PC-3 (cell line): ENCODE results near the gene KRTAP10-5. TPM values are rescaled to one million over a fixed set of nuclear protein-coding genes. Genes with fewer than 3 reads are reported as not detected.

Source experiments
- ATAC-seq: fragments of 200-7000 bp; cut with Tn5 transposase; 2 replicates; pipeline ENCODE4 v1.9.1; 2020; ENCODE audit warnings: mild to moderate bottlenecking, moderate library complexity
- BruUV-seq: library from RNA; stranded (reverse); fragments of 400-500 nt; replicated peaks from 2 replicates; lab custom pipeline; 2021; lab: Mats Ljungman, UMichigan
- CTCF ChIA-PET: fragments of 300-600 bp; sonication (Branson Sonifier 250); formaldehyde crosslinking; loops from one replicate; lab custom pipeline; 2022; ENCODE audit warnings: antibody characterized with exemption; lab: Charles Lee
- POLR2A ChIA-PET: fragments of 300-600 bp; sonication (Branson Sonifier 250); formaldehyde crosslinking; loops from one replicate; lab custom pipeline; 2022; ENCODE audit warnings: antibody characterized with exemption; ENCODE audit not compliant: unreplicated experiment; lab: Charles Lee
- DNase-seq: peaks from one replicate; pipeline ENCODE4 v3.0.0-alpha.2; 2015
- H2AFZ ChIP-seq: fragments of 300-600 bp; sonication (generic); 2 replicates; pipeline ENCODE4 v1.6.0; 2016; ENCODE audit warnings: antibody characterized with exemption, low read length
- H3F3A ChIP-seq: fragments of 300-600 bp; sonication (generic); one replicate; pipeline ENCODE4 v1.6.0; 2017; ENCODE audit warnings: antibody characterized with exemption, low read length, control low read depth, mild to moderate bottlenecking; ENCODE audit not compliant: unreplicated experiment
- H3K27ac ChIP-seq: fragments of 300-600 bp; sonication (generic); 2 replicates; pipeline ENCODE4 v1.5.1; 2016; ENCODE audit warnings: mild to moderate bottlenecking, low read length
- H3K27me3 ChIP-seq: fragments of 300-600 bp; sonication (generic); 2 replicates; pipeline ENCODE4 v1.6.1; 2016; ENCODE audit warnings: low read length, mixed read lengths
- H3K36me3 ChIP-seq: fragments of 300-600 bp; sonication (generic); 2 replicates; pipeline ENCODE4 v1.6.1; 2016; ENCODE audit warnings: low read depth, mixed run types, low read length, mixed read lengths
- H3K4me1 ChIP-seq: fragments of 300-600 bp; sonication (generic); 2 replicates; pipeline ENCODE4 v1.5.1; 2016; ENCODE audit warnings: low read length; ENCODE audit not compliant: insufficient read depth
- H3K4me2 ChIP-seq: fragments of 300-600 bp; sonication (generic); 2 replicates; pipeline ENCODE4 v1.6.0; 2016; ENCODE audit warnings: low read length
- H3K4me3 ChIP-seq: fragments of 300-600 bp; sonication (generic); 2 replicates; pipeline ENCODE4 v1.5.1; 2016; ENCODE audit warnings: mild to moderate bottlenecking, low read length, mixed read lengths
- H3K79me2 ChIP-seq: fragments of 300-600 bp; sonication (generic); 2 replicates; pipeline ENCODE4 v1.6.1; 2017; ENCODE audit warnings: low read length, mixed read lengths
- H3K9ac ChIP-seq: fragments of 300-600 bp; sonication (generic); 2 replicates; pipeline ENCODE4 v1.6.0; 2016; ENCODE audit warnings: mild to moderate bottlenecking, low read length
- H3K9me2 ChIP-seq: fragments of 300-600 bp; sonication (generic); replicated peaks from 2 replicates; pipeline ENCODE4 v1.6.1; 2016; ENCODE audit warnings: mixed run types, low read length, mixed read lengths
- H3K9me3 ChIP-seq: fragments of 300-600 bp; sonication (generic); 2 replicates; pipeline ENCODE4 v1.6.1; 2016; ENCODE audit warnings: low read length, mixed read lengths
- H4K20me1 ChIP-seq: fragments of 300-600 bp; sonication (generic); 2 replicates; pipeline ENCODE4 v1.6.1; 2016; ENCODE audit warnings: low read length, mixed read lengths
- EZH2 ChIP-seq: fragments of 300-600 bp; sonication (generic); IDR thresholded peaks from one replicate; pipeline ENCODE4 v1.6.1; 2017; ENCODE audit warnings: antibody characterized with exemption, mild to moderate bottlenecking, low read length; ENCODE audit not compliant: unreplicated experiment
- EZH2phosphoT487 ChIP-seq: fragments of 300-600 bp; sonication (generic); IDR thresholded peaks from 2 replicates; pipeline ENCODE4 v1.6.1; 2018; ENCODE audit warnings: mild to moderate bottlenecking, antibody characterized with exemption, low read length, borderline replicate concordance
- intact Hi-C: fragments of 100-400 bp; cut with micrococcal nuclease; formaldehyde crosslinking; loops from 2 replicates; pipeline ENCODE4 v1.9.0; 2023
- total RNA-seq: library from RNA; depleted of rRNA; stranded (reverse); fragments of >200 nt; gene quantifications from 2 replicates; pipeline ENCODE4 v1.2.3, GENCODE V29; 2014
- TF ChIP-seq, protein P1 (sequence below): fragments of 300-600 bp; sonication (generic); conservative IDR thresholded peaks from 2 replicates; pipeline ENCODE4 v1.5.1; 2017; ENCODE audit warnings: antibody characterized with exemption, low read depth, mild to moderate bottlenecking, low read length

KRTAP10-5 gene
- total RNA-seq, 1 experiment from 2014 or later, result not detected

DNA sequence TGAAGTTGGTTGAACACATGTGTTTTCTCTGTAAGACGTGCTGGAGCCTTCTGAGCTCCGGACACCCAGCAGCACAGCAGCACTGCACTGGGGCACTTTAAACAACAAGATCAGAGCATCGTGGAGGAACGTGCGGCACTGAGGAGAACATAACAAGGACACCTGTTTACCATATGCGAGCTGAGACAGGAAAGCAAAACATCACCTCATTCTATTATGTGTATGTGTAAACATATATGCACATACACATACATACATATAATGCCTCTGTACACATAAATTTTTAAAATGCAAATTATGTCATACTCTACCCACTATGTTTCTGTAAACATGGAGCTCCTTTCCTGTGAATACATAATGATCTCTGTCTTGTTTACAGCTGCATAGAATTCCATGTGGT is 15.1 kb upstream of the KRTAP10-5 start:
- ChIA-PET POLR2A (no interaction called here), CTCF (no interaction called here)
- H3K36me3 ChIP-seq, result no peaks in the 10 kb centered on the region
- H3K79me2 ChIP-seq, result no peaks in the 10 kb centered on the region
- H4K20me1 ChIP-seq, result no peaks in the 10 kb centered on the region
- no TSS peak for BruUV-seq
- no peak for ATAC-seq
- no peak overlapping the region for H3K9ac ChIP-seq
- no peak overlapping the region for H3K4me3 ChIP-seq
- DNase-seq, result no peak
- H3K9me2 ChIP-seq, result no peaks in the 10 kb centered on the region
- no peak overlapping the region for H3K27ac ChIP-seq
- TF ChIP-seq, protein P1, sequence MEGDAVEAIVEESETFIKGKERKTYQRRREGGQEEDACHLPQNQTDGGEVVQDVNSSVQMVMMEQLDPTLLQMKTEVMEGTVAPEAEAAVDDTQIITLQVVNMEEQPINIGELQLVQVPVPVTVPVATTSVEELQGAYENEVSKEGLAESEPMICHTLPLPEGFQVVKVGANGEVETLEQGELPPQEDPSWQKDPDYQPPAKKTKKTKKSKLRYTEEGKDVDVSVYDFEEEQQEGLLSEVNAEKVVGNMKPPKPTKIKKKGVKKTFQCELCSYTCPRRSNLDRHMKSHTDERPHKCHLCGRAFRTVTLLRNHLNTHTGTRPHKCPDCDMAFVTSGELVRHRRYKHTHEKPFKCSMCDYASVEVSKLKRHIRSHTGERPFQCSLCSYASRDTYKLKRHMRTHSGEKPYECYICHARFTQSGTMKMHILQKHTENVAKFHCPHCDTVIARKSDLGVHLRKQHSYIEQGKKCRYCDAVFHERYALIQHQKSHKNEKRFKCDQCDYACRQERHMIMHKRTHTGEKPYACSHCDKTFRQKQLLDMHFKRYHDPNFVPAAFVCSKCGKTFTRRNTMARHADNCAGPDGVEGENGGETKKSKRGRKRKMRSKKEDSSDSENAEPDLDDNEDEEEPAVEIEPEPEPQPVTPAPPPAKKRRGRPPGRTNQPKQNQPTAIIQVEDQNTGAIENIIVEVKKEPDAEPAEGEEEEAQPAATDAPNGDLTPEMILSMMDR, result no peak
- TF ChIP-seq EZH2, result no peak
- no peak for TF ChIP-seq EZH2phosphoT487
- H3K4me2 ChIP-seq, result no peak overlapping the region
- H2AFZ ChIP-seq, result no peak overlapping the region
- intact Hi-C loops, result no loop called here
- no peaks in the 10 kb centered on the region for H3F3A ChIP-seq
- no peaks in the 10 kb centered on the region for H3K27me3 ChIP-seq
- H3K4me1 ChIP-seq, result peaks cover 12% of the 10 kb centered on the region
- no peaks in the 10 kb centered on the region for H3K9me3 ChIP-seq

DNA sequence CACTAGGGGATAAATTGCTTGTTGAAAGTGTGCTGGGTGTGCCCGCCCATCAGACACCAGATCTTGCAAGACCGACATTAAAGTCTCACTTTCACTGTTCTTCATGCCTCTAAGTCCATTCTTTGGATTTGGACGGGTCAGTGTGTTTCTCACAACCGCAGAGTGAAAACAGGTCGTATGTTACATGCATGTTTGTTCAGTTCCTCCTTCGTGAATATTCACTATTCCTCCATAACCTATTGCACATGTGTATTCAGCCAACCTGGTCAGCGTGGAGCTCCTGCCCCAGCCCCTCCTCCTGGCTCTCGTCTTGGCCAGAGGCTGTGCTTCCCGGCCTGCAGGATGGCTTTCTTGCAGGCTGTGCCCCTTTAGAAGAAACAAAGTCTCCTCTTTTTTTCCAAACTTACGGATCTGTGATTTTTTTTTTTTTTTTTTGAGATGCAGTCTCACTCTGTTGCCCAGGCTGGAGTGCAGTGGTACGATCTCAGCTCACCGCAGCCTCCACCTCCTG is 14.1 kb upstream of the KRTAP10-5 start:
- ATAC-seq (no peak), DNase-seq (no peak)
- intact Hi-C loops, result no loop called here
- no peaks in the 10 kb centered on the region for H3K36me3 ChIP-seq
- H3K4me3 ChIP-seq, result no peak overlapping the region
- ChIA-PET CTCF (no interaction called here), POLR2A (no interaction called here)
- no peaks in the 10 kb centered on the region for H3K79me2 ChIP-seq
- H3K4me2 ChIP-seq, result no peak overlapping the region
- H3K4me1 ChIP-seq, result peaks cover 12% of the 10 kb centered on the region
- H3K9me3 ChIP-seq, result no peaks in the 10 kb centered on the region
- H3K27me3 ChIP-seq, result no peaks in the 10 kb centered on the region
- H3K27ac ChIP-seq, result no peak overlapping the region
- no peak overlapping the region for H3K9ac ChIP-seq
- BruUV-seq, result no TSS peak
- H3F3A ChIP-seq, result no peaks in the 10 kb centered on the region
- no peak for TF ChIP-seq EZH2phosphoT487
- TF ChIP-seq EZH2, result no peak
- TF ChIP-seq, protein P1, result no peak
- H3K9me2 ChIP-seq, result no peaks in the 10 kb centered on the region
- H2AFZ ChIP-seq, result no peak overlapping the region
- H4K20me1 ChIP-seq, result no peaks in the 10 kb centered on the region

DNA sequence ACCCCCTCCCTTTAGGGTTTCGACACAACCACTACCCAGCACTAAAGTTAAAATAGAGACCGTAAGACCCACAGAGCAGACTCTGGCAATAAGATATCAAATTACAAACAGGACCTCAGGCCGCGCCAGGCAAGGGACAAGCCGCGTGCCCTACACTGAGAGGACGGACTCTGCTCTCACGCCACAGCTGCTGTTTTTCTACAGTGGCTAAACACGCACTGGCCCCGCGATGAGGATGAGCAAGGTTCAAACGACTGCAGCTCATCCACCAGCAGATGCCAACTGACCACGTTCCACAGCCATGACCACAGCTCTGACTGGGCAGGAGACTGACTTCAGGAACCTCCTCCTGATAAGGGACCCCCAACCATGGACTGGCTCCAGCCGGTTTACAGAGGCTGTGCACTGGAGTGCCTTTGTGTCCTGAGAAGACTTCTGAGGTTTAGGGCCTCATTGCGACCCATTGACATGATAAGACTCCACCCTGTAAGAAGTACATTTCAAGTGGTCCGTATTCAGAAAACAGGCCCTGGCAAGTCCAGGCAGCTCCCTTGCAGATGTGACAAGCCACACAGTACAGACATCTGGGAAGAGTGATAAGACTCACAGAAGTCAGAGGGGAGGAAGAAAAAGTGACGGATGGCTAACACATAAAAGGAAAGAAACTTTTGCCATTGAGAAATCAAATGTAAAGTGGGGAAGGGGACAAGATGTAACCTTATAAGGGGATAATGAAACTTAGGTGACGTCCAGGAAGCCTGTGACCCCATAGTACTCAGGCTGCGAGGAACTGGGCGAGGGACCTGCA is 13.4 kb upstream of the KRTAP10-5 start:
- CTCF ChIA-PET, result no interaction called here
- intact Hi-C loops, result no loop called here
- no peak for DNase-seq

More for the DNA sequence above, 13.4 kb upstream of the KRTAP10-5 start:
- ATAC-seq, result no peak
- no TSS peak for BruUV-seq
- no peak overlapping the region for H3K4me2 ChIP-seq
- H3F3A ChIP-seq, result no peaks in the 10 kb centered on the region
- no peaks in the 10 kb centered on the region for H3K79me2 ChIP-seq
- no peak overlapping the region for H3K9ac ChIP-seq
- H4K20me1 ChIP-seq, result no peaks in the 10 kb centered on the region
- H3K27me3 ChIP-seq, result no peaks in the 10 kb centered on the region
- no peaks in the 10 kb centered on the region for H3K36me3 ChIP-seq
- POLR2A ChIA-PET, result no interaction called here
- no peaks in the 10 kb centered on the region for H3K9me3 ChIP-seq
- no peak overlapping the region for H2AFZ ChIP-seq
- H3K4me1 ChIP-seq, result peaks cover 12% of the 10 kb centered on the region
- no peak overlapping the region for H3K4me3 ChIP-seq
- TF ChIP-seq, protein P1, result no peak
- TF ChIP-seq EZH2phosphoT487 (no peak), EZH2 (no peak)
- no peaks in the 10 kb centered on the region for H3K9me2 ChIP-seq
- no peak overlapping the region for H3K27ac ChIP-seq
